NCI-H1417 (cell line): ENCODE measurements around the gene ACTL7B.
A peak's percentile ranks its signal among the peaks of the same experiment; 100 is the strongest.

Experiments
- DNase-seq, 3 experiments: peaks; one replicate each; lab custom pipeline; 2025; lab: John Stamatoyannopoulos, UW

Gene ACTL7B

GRCh38 chr9:108869092-108869725, 13.4 kb upstream of the ACTL7B start:
- DNase-seq, result peak in 1 of 3 experiments; percentile 25

GRCh38 chr9:108867829-108868228, 12.0 kb upstream of the ACTL7B start:
- DNase-seq, result no peak

- DNase-seq, result no peak
Measured at GRCh38 chr9:108867116-108867515, 11.3 kb upstream of the ACTL7B start.

- DNase-seq, result no peak
Measured at GRCh38 chr9:108866001-108866420, 10.2 kb upstream of the ACTL7B start.

GRCh38 chr9:108865037-108865436, 9.3 kb upstream of the ACTL7B start:
- no peak for DNase-seq

GRCh38 chr9:108864446-108864845, 8.7 kb upstream of the ACTL7B start:
- DNase-seq, result no peak

- DNase-seq, result no peak
Measured at GRCh38 chr9:108863891-108864290, 8.1 kb upstream of the ACTL7B start.

GRCh38 chr9:108861997-108862396, 6.2 kb upstream of the ACTL7B start, which contains the start of gene ACTL7A:
TSS of gene ACTL7A (plus strand) at chr9:108862266. CDS start at chr9:108862323, 57 bp downstream.
- no peak for DNase-seq

GRCh38 chr9:108861464-108861863, 5.7 kb upstream of the ACTL7B start:
- peak in 1 of 3 experiments; percentile 9 for DNase-seq

- no peak for DNase-seq
Measured at GRCh38 chr9:108860764-108861163, 5.0 kb upstream of the ACTL7B start.

GRCh38 chr9:108860354-108860753, 4.6 kb upstream of the ACTL7B start:
- no peak for DNase-seq

GRCh38 chr9:108859459-108860114, 3.8 kb upstream of the ACTL7B start:
- peak in 1 of 3 experiments; percentile 11 for DNase-seq

- DNase-seq, result no peak
Measured at GRCh38 chr9:108857572-108857971, 1.8 kb upstream of the ACTL7B start.

GRCh38 chr9:108855529-108855886, 278 bp downstream of the ACTL7B start:
- DNase-seq, result no peak

- no peak for DNase-seq
Measured at GRCh38 chr9:108854641-108855528, 901 bp downstream of the ACTL7B start.

GRCh38 chr9:108854094-108854493, 1.7 kb downstream of the ACTL7B start:
- no peak for DNase-seq

- DNase-seq, result no peak
Measured at GRCh38 chr9:108852079-108852478, 3.7 kb downstream of the ACTL7B start.

GRCh38 chr9:108851138-108851537, 4.6 kb downstream of the ACTL7B start:
- no peak for DNase-seq

- DNase-seq, result peak in 1 of 3 experiments; percentile 37
Measured at GRCh38 chr9:108850293-108850897, 5.4 kb downstream of the ACTL7B start.

GRCh38 chr9:108848296-108848695, 7.5 kb downstream of the ACTL7B start:
- peak in 2 of 3 experiments; percentile 20 to 50 for DNase-seq

- no peak for DNase-seq
Measured at GRCh38 chr9:108845947-108846346, 9.8 kb downstream of the ACTL7B start.

- no peak for DNase-seq
Measured at GRCh38 chr9:108845507-108845906, 10.3 kb downstream of the ACTL7B start.
